Measurements from ENCODE around the gene VASH2. TPM values are rescaled to one million over a fixed set of nuclear protein-coding genes. Genes with fewer than 3 reads are reported as not detected.
A peak's percentile ranks its signal among the peaks of the same experiment; 100 is the strongest.
"Not testable (repeated sequence)": the region's sequence is repeated elsewhere in the genome, so short reads cannot be mapped to it uniquely, and the experiment has no call there.

VASH2 gene
- total RNA-seq = 0.94 TPM

GRCh38 chr1:212950243-212951125 lies at the start of gene VASH2:
VASH2 (plus strand) TSS chr1:212950541; CDS start chr1:212951543, 1,002 bp downstream.
- intact Hi-C loops (cut with DNase I) = no loop called here
- peak; percentile 85 for DNase-seq (ENCODE audit: low spot score)
- ATAC-seq = peak; percentile 98

DNA sequence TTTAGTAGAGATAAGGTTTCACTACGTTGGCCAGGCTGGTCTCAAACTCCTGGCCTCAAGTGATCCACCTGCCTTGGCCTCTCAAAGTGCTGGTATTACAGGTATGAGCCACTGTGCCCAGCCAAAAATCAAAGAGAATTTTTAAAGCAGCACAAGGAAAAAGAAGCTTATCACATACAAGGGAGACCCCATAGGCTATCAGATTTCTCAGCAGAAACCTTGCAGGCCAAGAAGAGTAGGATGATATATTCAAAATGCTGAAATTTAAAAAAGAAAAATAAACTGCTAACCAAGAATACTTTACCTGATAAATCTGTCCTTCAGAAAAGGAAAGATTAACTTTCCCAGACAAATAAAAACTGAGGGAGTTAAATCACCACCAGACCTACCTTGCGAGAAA lies 49.1 kb upstream of the VASH2 start:
- intact Hi-C loops (cut with DNase I) = no loop called here
- DNase-seq (ENCODE audit: low spot score) (no peak), ATAC-seq (no peak)

DNA sequence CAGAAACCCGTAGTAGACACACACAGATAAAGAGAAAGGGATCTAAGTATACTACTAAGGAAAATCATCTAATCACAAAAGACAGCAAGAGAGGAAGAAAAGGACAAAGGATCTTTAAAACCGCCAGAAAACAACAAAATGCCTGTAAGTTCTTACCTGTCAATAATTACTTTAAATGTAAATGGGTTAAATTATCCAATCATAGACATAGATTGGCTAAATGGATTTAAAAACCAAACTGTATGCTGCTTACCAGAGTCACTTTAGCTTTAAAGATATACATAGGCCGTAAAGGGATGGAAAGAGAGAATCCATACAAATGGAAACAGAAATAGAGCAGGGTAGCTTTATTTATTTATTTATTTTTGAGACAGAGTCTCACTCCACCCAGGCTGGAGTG lies 48.3 kb upstream of the VASH2 start:
- intact Hi-C loops (cut with DNase I) = no loop called here
- DNase-seq (ENCODE audit: low spot score) (no peak), ATAC-seq (no peak)

- ATAC-seq = no peak
- intact Hi-C loops (cut with DNase I) = no loop called here
These were observed 46.7 kb upstream of the VASH2 start for GRCh38 chr1:212903664-212904063.

DNA sequence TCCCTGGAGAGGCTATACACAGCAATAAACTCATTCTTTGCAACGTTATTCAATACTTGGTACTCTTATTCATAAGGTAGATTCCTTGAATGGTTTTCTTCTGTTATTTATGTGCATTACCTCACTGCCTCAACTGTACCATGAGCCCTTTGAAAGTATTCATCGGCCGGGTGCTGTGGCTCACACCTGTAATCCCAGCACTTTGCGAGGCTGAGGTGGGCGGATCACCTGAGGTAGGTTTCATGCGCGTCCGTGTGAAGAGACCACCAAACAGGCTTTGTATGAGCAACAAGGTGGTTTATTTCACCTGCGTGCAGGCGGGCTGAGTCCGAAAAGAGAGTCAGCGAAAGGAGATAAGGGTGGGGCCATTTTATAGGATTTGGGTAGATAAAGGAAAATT lies 42.3 kb upstream of the VASH2 start:
- DNase-seq (ENCODE audit: low spot score); ATAC-seq; intact Hi-C loops (cut with DNase I): not testable (repeated sequence)

More at GRCh38 chr1:212903664-212904063, 46.7 kb upstream of the VASH2 start:
- no peak for DNase-seq (ENCODE audit: low spot score)

GRCh38 chr1:212908971-212909370 lies 41.4 kb upstream of the VASH2 start:
- ATAC-seq (no peak), DNase-seq (ENCODE audit: low spot score) (no peak)
- intact Hi-C loops (cut with DNase I) = no loop called here

DNA sequence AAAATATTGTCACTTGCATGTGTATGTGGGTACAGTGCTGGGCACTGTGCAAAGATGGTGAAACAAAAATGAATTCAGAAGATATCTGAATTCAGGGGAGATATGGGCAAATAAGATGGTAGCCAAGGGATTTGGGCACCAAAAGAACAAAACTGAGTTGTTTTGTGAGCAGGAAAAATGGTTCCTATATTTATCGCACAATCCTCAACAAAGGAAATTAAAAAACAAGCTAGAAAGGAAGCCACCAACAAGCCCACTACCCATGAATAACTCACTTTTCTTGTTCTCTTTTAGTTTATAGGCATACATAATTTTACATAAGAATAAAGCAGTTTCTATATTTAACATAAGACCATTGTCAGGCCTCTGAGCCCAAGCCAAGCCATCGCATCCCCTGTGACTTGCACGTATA lies 40.7 kb upstream of the VASH2 start:
- DNase-seq (ENCODE audit: low spot score) = no peak
- ATAC-seq = no peak
- intact Hi-C loops (cut with DNase I) = no loop called here

- DNase-seq (ENCODE audit: low spot score); intact Hi-C loops (cut with DNase I); ATAC-seq: not testable (repeated sequence)
These were observed 40.1 kb upstream of the VASH2 start for GRCh38 chr1:212910213-212910612.

- ATAC-seq; intact Hi-C loops (cut with DNase I); DNase-seq (ENCODE audit: low spot score): not testable (repeated sequence)
These were observed 36.7 kb upstream of the VASH2 start for GRCh38 chr1:212913638-212914037.

DNA sequence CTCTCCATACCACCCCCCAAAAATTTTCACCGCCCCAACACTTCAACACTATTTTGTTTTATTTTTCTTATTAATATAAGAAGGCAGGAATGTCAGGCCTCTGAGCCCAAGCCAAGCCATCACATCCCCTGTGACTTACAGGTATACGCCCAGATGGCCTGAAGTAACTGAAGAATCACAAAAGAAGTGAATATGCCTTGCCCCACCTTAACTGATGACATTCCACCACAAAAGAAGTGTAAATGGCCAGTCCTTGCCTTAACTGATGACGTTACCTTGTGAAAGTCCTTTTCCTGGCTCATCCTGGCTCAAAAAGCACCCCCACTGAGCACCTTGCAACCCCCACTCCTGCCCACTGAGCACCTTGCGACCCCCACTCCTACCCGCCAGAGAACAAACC lies 36.2 kb upstream of the VASH2 start:
- DNase-seq (ENCODE audit: low spot score); ATAC-seq; intact Hi-C loops (cut with DNase I): not testable (repeated sequence)

DNA sequence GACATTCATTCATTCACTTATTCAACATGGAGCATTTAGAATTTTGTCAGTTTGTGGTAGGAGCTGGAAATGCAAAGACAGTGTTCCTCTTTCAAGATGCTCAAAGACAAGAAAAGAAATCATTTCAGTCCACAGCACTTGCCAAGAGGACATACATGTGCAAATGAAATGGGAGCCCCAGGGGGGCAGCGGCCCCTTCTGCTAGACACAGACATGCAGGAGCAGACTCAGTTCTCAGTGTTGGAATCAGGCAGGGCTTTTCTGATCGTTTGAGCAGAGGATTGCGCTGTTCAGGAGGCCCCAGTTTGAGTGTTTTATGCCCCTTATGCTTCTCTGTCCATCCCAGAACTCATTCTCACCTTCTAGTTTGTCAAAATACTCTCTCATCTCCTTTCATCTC lies 35.6 kb upstream of the VASH2 start:
- ATAC-seq = no peak
- intact Hi-C loops (cut with DNase I) = no loop called here
- DNase-seq (ENCODE audit: low spot score) = no peak

- DNase-seq (ENCODE audit: low spot score) (no peak), ATAC-seq (peak; percentile 32)
- intact Hi-C loops (cut with DNase I) = no loop called here
These were observed 34.9 kb upstream of the VASH2 start for GRCh38 chr1:212915245-212916091.

DNA sequence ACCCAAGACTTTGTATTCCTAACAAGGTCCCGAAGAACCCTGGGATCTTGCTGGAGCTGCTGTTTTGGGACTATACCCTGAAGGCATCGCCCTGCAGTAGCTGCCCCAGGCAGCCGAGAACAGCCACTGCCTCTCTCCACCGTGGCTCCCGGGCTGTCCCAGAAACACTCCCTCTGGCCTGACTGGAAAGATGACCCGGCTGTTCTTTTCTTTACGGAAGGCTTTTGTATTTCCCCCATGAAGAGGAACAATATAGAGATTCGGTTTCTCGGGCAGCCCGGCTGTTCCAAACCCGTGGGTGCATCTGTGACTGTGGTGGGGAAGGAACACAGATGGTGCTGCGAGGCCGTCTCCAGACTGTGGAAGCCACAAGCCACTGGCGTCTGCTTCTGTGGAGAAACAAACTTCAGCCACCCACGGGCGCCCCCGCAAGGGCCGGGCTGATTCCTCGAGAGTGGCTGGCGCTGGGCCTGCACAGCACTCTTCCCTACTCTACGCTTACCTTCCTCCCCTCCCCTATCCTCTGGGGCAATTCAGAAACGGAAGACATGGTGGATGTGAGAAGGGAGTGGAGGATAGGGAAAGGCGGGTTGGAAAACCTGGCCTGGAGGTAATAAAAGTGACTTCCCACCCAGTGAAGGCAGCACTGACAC lies 33.7 kb upstream of the VASH2 start:
- DNase-seq (ENCODE audit: low spot score) (peak; percentile 67), ATAC-seq (peak; percentile 84)
- intact Hi-C loops (cut with DNase I) = no loop called here

- DNase-seq (ENCODE audit: low spot score) (no peak), ATAC-seq (no peak)
- intact Hi-C loops (cut with DNase I) = no loop called here
These were observed 33.2 kb upstream of the VASH2 start for GRCh38 chr1:212917134-212917485.

DNA sequence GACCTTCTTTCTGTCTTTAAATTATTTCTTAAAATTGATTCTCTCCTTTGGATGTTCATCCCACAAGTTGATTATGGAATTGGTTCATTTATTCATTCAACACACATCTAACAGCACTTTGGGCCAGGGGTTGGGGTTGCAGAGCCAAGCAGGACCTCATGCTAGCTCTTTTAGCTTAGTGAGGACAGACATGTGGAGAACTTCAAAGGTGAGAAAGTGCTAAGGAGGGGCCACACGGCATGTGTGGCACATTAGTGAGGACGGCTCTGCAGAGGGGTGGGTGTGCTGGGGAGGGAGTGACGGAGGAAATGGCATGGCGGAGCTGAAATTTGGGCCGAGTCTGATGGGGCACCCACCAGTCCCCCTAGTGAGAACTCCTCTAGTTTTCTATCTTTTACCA lies 32.5 kb upstream of the VASH2 start:
- intact Hi-C loops (cut with DNase I) = no loop called here

GRCh38 chr1:212918824-212919223 lies 31.5 kb upstream of the VASH2 start:
- ATAC-seq (no peak), DNase-seq (ENCODE audit: low spot score) (no peak)
- intact Hi-C loops (cut with DNase I) = no loop called here

More for the DNA sequence above, 32.5 kb upstream of the VASH2 start:
- DNase-seq (ENCODE audit: low spot score) (no peak), ATAC-seq (no peak)

DNA sequence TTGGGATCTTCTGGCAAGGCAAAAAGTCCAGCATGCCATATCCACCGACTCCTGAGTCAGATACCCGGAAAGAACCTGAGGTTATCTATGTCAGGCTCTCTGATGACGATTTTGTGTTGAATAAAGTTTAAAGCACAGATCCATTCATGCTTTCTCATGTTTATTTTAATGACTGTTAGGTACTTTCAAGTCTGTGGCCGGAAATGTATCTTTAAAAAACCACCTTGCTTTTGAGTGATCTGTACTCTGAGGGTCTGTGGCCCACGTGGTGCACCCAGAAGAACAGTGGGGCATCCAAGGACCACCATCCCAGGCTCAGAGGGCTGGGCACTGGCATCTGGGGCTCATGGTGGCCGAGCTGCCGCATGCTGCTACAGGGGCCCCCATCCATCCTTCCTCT lies 30.1 kb upstream of the VASH2 start:
- intact Hi-C loops (cut with DNase I) = no loop called here
- DNase-seq (ENCODE audit: low spot score) (no peak), ATAC-seq (no peak)

DNA sequence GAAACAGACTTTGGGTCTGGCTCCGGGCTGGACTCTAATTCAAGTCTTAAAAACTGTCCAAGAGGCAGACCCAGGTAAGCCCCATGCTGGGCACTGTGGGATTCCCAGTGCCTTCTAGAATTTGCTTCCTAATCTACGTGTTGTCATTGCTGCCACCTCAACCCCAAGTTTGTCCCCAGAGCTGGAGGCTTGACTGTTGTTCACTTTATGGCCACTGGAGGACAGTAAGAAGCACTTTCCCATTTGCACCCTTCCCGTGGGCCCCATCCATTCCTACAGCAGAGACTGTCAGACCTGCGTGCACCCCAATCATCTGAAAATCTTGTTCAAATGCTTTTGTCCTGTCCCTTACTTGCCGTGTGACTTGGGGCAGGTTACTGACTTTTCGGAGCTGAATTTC lies 29.4 kb upstream of the VASH2 start:
- no peak for DNase-seq (ENCODE audit: low spot score)
- ATAC-seq = no peak
- intact Hi-C loops (cut with DNase I) = no loop called here

DNA sequence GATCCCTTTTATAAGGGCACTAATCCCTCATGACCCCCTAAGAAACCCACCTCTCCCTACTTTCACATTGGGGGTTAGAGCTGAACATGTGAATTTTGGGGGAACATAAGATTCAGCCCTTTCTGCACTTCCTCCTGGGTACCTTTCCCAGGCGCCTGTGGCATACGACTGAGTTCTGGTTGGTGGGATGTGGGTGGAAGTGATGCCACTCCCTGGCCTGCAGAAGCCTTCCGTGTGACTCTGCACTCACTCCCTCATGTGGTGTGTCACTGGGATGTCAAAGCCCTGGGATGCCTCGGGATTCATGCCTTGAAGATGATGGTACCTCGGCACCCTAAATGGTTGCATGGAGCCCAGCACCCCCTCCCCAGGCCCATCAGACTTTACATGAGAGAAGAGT lies 28.3 kb upstream of the VASH2 start:
- no peak for ATAC-seq
- intact Hi-C loops (cut with DNase I) = no loop called here
- no peak for DNase-seq (ENCODE audit: low spot score)
